GM23338 (cell line): ENCODE measurements around the gene PPL. TPM values are rescaled to one million over a fixed set of nuclear protein-coding genes. Genes with fewer than 3 reads are reported as not detected.

Experiments
- ATAC-seq: fragments of 200-7000 bp; cut with Tn5 transposase; 3 replicates; pipeline ENCODE4 v1.9.1; 2020
- DNase-seq: peaks from one replicate; pipeline ENCODE4 v3.0.0-alpha.2; 2015; ENCODE audit warnings: low spot score
- H2AFZ ChIP-seq: fragments of 200-600 bp; sonication (generic); 2 replicates; pipeline ENCODE4 v1.8.0; 2016; ENCODE audit warnings: antibody characterized with exemption, mild to moderate bottlenecking, moderate library complexity
- H3F3A ChIP-seq: fragments of 200-600 bp; sonication (generic); replicated peaks from 2 replicates; pipeline ENCODE4 v1.8.0; 2017; ENCODE audit warnings: antibody characterized with exemption, mixed run types, low read depth
- H3K27ac ChIP-seq: fragments of 200-600 bp; sonication (generic); 2 replicates; pipeline ENCODE4 v1.6.1; 2016; ENCODE audit warnings: low read depth
- H3K27me3 ChIP-seq: fragments of 200-600 bp; sonication (generic); 2 replicates; pipeline ENCODE4 v1.8.0; 2016; ENCODE audit warnings: mild to moderate bottlenecking, mixed run types, moderate library complexity; ENCODE audit not compliant: insufficient read depth
- H3K36me3 ChIP-seq: fragments of 200-600 bp; sonication (generic); 2 replicates; pipeline ENCODE4 v1.8.0; 2016; ENCODE audit warnings: mild to moderate bottlenecking; ENCODE audit not compliant: insufficient read depth
- H3K4me1 ChIP-seq: fragments of 200-600 bp; sonication (generic); 2 replicates; pipeline ENCODE4 v1.8.0; 2016; ENCODE audit warnings: mild to moderate bottlenecking, moderate library complexity; ENCODE audit not compliant: insufficient read depth
- H3K4me2 ChIP-seq: fragments of 200-600 bp; sonication (generic); 2 replicates; pipeline ENCODE4 v1.7.1; 2017; ENCODE audit warnings: mixed run types
- H3K4me3 ChIP-seq: fragments of 200-600 bp; sonication (generic); 2 replicates; pipeline ENCODE4 v1.6.1; 2016; ENCODE audit warnings: mixed run types
- H3K79me2 ChIP-seq: fragments of 200-600 bp; sonication (generic); replicated peaks from 2 replicates; pipeline ENCODE4 v1.8.0; 2017; ENCODE audit warnings: mild to moderate bottlenecking; ENCODE audit not compliant: insufficient read depth
- H3K9me2 ChIP-seq: fragments of 200-600 bp; sonication (generic); 2 replicates; pipeline ENCODE4 v1.8.0; 2017; ENCODE audit not compliant: insufficient read depth
- H4K20me1 ChIP-seq: fragments of 200-600 bp; sonication (generic); replicated peaks from 2 replicates; pipeline ENCODE4 v1.8.0; 2017; ENCODE audit warnings: mild to moderate bottlenecking; ENCODE audit not compliant: insufficient read depth
- H3K27ac Mint-ChIP-seq: 2 replicates; pipeline ENCODE4 v1.8.0; 2020; ENCODE audit warnings: inconsistent platforms, mild to moderate bottlenecking, moderate library complexity, mixed read lengths
- H3K27me3 Mint-ChIP-seq: 3 replicates; pipeline ENCODE4 v1.8.0; 2022; ENCODE audit warnings: low read depth, mild to moderate bottlenecking, moderate library complexity, mixed read lengths, inconsistent platforms; ENCODE audit not compliant: insufficient read depth, poor library complexity
- H3K36me3 Mint-ChIP-seq: 3 replicates; pipeline ENCODE4 v1.8.0; 2021; ENCODE audit warnings: low read depth, mild to moderate bottlenecking, inconsistent platforms, moderate library complexity, mixed read lengths
- H3K4me1 Mint-ChIP-seq: 3 replicates; pipeline ENCODE4 v1.8.0; 2020; ENCODE audit warnings: mild to moderate bottlenecking, inconsistent platforms, mixed read lengths
- H3K4me3 Mint-ChIP-seq: 3 replicates; pipeline ENCODE4 v1.8.0; 2021; ENCODE audit warnings: moderate library complexity, mild to moderate bottlenecking, inconsistent platforms, mixed read lengths
- H3K9me3 Mint-ChIP-seq: 3 replicates; pipeline ENCODE4 v1.8.0; 2020; ENCODE audit warnings: moderate library complexity, mild to moderate bottlenecking, inconsistent platforms, mixed read lengths
- CREB1 ChIP-seq: fragments of 250-450 bp; sonication (Bioruptor Pico); IDR thresholded peaks from 2 replicates; pipeline ENCODE4 v1.5.0; 2020; ENCODE audit warnings: low read depth, mild to moderate bottlenecking, moderate library complexity
- EZH2 ChIP-seq: fragments of 200-600 bp; sonication (generic); IDR thresholded peaks from one replicate; pipeline ENCODE4 v1.8.0; 2017; ENCODE audit warnings: antibody characterized with exemption, mild to moderate bottlenecking, low read depth; ENCODE audit not compliant: unreplicated experiment
- EZH2phosphoT487 ChIP-seq: fragments of 200-600 bp; sonication (generic); IDR thresholded peaks from one replicate; pipeline ENCODE4 v1.8.1; 2018; ENCODE audit warnings: antibody characterized with exemption; ENCODE audit not compliant: unreplicated experiment
- JUNB ChIP-seq: IDR thresholded peaks from one replicate; pipeline ENCODE4 v1.6.1; 2016; ENCODE audit warnings: antibody characterized with exemption; ENCODE audit not compliant: unreplicated experiment
- NANOG ChIP-seq: IDR thresholded peaks from 2 replicates; pipeline ENCODE4 v1.6.1; 2016; ENCODE audit warnings: antibody characterized with exemption, borderline replicate concordance
- POLR2AphosphoS5 ChIP-seq: IDR thresholded peaks from 2 replicates; pipeline ENCODE4 v1.6.1; 2016; ENCODE audit warnings: antibody characterized with exemption, low read depth
- STAT1 ChIP-seq: IDR thresholded peaks from one replicate; pipeline ENCODE4 v1.6.1; 2016; ENCODE audit warnings: antibody characterized with exemption; ENCODE audit not compliant: unreplicated experiment
- ZNF114 ChIP-seq: fragments of 250-450 bp; sonication (Bioruptor Pico); IDR thresholded peaks from 2 replicates; pipeline ENCODE4 v1.5.0; 2020; ENCODE audit warnings: mild to moderate bottlenecking, moderate library complexity
- ZNF331 ChIP-seq: fragments of 250-450 bp; sonication (Bioruptor Pico); IDR thresholded peaks from 2 replicates; pipeline ENCODE4 v1.5.0; 2020; ENCODE audit warnings: low read depth, mild to moderate bottlenecking, moderate library complexity
- polyA plus RNA-seq: library from polyadenylated mRNA; unstranded; fragments of >200 nt; fragmentation: Nextera tagmentation; extraction: Ambion mirVana; gene quantifications from 2 replicates; pipeline ENCODE4 v1.2.1, GENCODE V29; 2016
- total RNA-seq: library from RNA; depleted of rRNA; stranded (reverse); fragments of >200 nt; shearing (Covaris generic); gene quantifications from 2 replicates; pipeline ENCODE4 v1.2.3, GENCODE V29; 2014
- TF ChIP-seq, protein P1 (sequence below): fragments of 250-450 bp; sonication (Bioruptor Pico); IDR thresholded peaks from 2 replicates; pipeline ENCODE4 v1.5.0; 2020; ENCODE audit warnings: mild to moderate bottlenecking, moderate library complexity
- TF ChIP-seq, protein P2 (sequence below): IDR thresholded peaks from one replicate; pipeline ENCODE4 v1.6.1; 2018; ENCODE audit warnings: antibody characterized with exemption; ENCODE audit not compliant: unreplicated experiment
- TF ChIP-seq, protein P3 (sequence below), 2 experiments: fragments of 200-600 bp in 1 of 2; sonication (generic) in 1 of 2; conservative IDR thresholded peaks; 2 replicates each; pipeline versions ENCODE4 v1.5.1 to v1.6.1; 2016 to 2017; ENCODE audit warnings: antibody characterized with exemption in 2 of 2, low read depth in 2 of 2, mild to moderate bottlenecking in 2 of 2, moderate library complexity in 1 of 2
- TF ChIP-seq, protein P4 (sequence below): IDR thresholded peaks from 2 replicates; pipeline ENCODE4 v1.6.1; 2016; ENCODE audit warnings: antibody characterized with exemption

The PPL gene
- total and polyA plus RNA-seq, 2 experiments from 2014 or later = 10.6 to 31.7 TPM

DNA sequence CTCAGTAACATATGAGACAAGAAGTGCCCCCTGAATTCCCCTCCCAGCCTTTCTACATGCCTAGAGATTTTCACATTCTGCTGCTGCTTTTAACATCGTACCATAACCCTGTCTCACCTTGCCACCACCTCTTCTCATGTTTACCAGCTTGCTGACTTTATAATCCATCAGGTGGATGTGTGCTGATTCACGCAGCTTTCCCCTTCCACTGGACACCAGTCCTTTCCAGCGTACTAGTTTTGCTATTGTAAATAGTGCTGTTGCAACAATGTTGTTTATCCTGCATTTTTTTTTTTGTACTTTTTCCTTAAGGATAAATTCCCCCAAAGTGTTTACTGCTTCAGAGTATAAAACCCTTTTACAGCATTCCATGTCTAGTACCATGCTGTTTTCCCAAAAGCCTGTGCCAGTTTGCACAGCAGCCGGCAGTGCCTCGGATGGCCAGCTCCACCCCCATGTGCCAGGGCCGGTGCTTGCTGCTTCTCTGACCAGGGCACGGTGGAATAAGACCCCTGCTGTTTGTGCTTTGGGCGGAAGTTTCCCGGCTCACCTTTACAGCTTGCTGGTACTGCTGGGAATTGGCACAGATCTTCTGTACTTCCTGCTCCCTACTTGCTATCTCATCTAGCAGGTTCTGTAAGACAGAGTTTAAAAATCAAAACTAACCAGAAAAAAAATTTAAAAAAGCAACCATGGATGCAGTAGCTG, 48.4 kb downstream of the PPL start:
- H3K4me2 ChIP-seq = no peak overlapping the region
- no peak overlapping the region for H3K4me3 ChIP-seq
- H3K27me3 ChIP-seq = no peaks in the 10 kb centered on the region
- no peak for DNase-seq
- 0 out of 2 replicates have a peak, but pooled peaks cover 10% of the 10 kb centered on the region for H3F3A ChIP-seq
- H3K36me3 ChIP-seq = peaks cover 25% of the 10 kb centered on the region
- Mint-ChIP-seq H3K4me1 (no peaks in the 10 kb centered on the region; the same call in 2 of the 3 replicates), H3K4me3 (no peak overlapping the region), H3K27ac (no peak overlapping the region), H3K36me3 (peaks cover 54% of the 10 kb centered on the region), H3K9me3 (no peaks in the 10 kb centered on the region; the same call in 1 of the 3 replicates), H3K27me3 (peaks cover 12% of the 10 kb centered on the region)
- H3K27ac ChIP-seq = peak overlapping the region; percentile 32; the same call in 1 of the 2 replicates
- no peaks in the 10 kb centered on the region for H4K20me1 ChIP-seq
- H3K9me2 ChIP-seq = no peaks in the 10 kb centered on the region
- no peaks in the 10 kb centered on the region for H3K79me2 ChIP-seq
- TF ChIP-seq, protein P1, sequence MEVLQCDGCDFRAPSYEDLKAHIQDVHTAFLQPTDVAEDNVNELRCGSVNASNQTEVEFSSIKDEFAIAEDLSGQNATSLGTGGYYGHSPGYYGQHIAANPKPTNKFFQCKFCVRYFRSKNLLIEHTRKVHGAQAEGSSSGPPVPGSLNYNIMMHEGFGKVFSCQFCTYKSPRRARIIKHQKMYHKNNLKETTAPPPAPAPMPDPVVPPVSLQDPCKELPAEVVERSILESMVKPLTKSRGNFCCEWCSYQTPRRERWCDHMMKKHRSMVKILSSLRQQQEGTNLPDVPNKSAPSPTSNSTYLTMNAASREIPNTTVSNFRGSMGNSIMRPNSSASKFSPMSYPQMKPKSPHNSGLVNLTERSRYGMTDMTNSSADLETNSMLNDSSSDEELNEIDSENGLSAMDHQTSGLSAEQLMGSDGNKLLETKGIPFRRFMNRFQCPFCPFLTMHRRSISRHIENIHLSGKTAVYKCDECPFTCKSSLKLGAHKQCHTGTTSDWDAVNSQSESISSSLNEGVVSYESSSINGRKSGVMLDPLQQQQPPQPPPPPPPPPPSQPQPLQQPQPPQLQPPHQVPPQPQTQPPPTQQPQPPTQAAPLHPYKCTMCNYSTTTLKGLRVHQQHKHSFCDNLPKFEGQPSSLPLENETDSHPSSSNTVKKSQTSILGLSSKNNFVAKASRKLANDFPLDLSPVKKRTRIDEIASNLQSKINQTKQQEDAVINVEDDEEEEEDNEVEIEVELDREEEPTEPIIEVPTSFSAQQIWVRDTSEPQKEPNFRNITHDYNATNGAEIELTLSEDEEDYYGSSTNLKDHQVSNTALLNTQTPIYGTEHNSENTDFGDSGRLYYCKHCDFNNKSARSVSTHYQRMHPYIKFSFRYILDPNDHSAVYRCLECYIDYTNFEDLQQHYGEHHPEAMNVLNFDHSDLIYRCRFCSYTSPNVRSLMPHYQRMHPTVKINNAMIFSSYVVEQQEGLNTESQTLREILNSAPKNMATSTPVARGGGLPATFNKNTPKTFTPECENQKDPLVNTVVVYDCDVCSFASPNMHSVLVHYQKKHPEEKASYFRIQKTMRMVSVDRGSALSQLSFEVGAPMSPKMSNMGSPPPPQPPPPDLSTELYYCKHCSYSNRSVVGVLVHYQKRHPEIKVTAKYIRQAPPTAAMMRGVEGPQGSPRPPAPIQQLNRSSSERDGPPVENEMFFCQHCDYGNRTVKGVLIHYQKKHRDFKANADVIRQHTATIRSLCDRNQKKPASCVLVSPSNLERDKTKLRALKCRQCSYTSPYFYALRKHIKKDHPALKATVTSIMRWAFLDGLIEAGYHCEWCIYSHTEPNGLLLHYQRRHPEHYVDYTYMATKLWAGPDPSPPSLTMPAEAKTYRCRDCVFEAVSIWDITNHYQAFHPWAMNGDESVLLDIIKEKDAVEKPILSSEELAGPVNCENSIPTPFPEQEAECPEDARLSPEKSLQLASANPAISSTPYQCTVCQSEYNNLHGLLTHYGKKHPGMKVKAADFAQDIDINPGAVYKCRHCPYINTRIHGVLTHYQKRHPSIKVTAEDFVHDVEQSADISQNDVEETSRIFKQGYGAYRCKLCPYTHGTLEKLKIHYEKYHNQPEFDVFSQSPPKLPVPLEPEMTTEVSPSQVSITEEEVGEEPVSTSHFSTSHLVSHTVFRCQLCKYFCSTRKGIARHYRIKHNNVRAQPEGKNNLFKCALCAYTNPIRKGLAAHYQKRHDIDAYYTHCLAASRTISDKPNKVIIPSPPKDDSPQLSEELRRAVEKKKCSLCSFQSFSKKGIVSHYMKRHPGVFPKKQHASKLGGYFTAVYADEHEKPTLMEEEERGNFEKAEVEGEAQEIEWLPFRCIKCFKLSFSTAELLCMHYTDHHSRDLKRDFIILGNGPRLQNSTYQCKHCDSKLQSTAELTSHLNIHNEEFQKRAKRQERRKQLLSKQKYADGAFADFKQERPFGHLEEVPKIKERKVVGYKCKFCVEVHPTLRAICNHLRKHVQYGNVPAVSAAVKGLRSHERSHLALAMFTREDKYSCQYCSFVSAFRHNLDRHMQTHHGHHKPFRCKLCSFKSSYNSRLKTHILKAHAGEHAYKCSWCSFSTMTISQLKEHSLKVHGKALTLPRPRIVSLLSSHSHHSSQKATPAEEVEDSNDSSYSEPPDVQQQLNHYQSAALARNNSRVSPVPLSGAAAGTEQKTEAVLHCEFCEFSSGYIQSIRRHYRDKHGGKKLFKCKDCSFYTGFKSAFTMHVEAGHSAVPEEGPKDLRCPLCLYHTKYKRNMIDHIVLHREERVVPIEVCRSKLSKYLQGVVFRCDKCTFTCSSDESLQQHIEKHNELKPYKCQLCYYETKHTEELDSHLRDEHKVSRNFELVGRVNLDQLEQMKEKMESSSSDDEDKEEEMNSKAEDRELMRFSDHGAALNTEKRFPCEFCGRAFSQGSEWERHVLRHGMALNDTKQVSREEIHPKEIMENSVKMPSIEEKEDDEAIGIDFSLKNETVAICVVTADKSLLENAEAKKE (CRISPR knock-in tag) = no peak
- TF ChIP-seq STAT1 (no peak), JUNB (no peak), EZH2phosphoT487 (no peak), NANOG (no peak), ZNF331 (CRISPR knock-in tag) (no peak), EZH2 (no peak), POLR2AphosphoS5 (no peak), CREB1 (CRISPR knock-in tag) (no peak), ZNF114 (CRISPR knock-in tag) (no peak)
- TF ChIP-seq, protein P2, sequence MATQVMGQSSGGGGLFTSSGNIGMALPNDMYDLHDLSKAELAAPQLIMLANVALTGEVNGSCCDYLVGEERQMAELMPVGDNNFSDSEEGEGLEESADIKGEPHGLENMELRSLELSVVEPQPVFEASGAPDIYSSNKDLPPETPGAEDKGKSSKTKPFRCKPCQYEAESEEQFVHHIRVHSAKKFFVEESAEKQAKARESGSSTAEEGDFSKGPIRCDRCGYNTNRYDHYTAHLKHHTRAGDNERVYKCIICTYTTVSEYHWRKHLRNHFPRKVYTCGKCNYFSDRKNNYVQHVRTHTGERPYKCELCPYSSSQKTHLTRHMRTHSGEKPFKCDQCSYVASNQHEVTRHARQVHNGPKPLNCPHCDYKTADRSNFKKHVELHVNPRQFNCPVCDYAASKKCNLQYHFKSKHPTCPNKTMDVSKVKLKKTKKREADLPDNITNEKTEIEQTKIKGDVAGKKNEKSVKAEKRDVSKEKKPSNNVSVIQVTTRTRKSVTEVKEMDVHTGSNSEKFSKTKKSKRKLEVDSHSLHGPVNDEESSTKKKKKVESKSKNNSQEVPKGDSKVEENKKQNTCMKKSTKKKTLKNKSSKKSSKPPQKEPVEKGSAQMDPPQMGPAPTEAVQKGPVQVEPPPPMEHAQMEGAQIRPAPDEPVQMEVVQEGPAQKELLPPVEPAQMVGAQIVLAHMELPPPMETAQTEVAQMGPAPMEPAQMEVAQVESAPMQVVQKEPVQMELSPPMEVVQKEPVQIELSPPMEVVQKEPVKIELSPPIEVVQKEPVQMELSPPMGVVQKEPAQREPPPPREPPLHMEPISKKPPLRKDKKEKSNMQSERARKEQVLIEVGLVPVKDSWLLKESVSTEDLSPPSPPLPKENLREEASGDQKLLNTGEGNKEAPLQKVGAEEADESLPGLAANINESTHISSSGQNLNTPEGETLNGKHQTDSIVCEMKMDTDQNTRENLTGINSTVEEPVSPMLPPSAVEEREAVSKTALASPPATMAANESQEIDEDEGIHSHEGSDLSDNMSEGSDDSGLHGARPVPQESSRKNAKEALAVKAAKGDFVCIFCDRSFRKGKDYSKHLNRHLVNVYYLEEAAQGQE = no peak
- TF ChIP-seq, protein P3, sequence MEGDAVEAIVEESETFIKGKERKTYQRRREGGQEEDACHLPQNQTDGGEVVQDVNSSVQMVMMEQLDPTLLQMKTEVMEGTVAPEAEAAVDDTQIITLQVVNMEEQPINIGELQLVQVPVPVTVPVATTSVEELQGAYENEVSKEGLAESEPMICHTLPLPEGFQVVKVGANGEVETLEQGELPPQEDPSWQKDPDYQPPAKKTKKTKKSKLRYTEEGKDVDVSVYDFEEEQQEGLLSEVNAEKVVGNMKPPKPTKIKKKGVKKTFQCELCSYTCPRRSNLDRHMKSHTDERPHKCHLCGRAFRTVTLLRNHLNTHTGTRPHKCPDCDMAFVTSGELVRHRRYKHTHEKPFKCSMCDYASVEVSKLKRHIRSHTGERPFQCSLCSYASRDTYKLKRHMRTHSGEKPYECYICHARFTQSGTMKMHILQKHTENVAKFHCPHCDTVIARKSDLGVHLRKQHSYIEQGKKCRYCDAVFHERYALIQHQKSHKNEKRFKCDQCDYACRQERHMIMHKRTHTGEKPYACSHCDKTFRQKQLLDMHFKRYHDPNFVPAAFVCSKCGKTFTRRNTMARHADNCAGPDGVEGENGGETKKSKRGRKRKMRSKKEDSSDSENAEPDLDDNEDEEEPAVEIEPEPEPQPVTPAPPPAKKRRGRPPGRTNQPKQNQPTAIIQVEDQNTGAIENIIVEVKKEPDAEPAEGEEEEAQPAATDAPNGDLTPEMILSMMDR (conservative IDR thresholded peaks at IDR 0.05; ENCODE audit: low read depth in 2 of 2) = no peak
- TF ChIP-seq, protein P4, sequence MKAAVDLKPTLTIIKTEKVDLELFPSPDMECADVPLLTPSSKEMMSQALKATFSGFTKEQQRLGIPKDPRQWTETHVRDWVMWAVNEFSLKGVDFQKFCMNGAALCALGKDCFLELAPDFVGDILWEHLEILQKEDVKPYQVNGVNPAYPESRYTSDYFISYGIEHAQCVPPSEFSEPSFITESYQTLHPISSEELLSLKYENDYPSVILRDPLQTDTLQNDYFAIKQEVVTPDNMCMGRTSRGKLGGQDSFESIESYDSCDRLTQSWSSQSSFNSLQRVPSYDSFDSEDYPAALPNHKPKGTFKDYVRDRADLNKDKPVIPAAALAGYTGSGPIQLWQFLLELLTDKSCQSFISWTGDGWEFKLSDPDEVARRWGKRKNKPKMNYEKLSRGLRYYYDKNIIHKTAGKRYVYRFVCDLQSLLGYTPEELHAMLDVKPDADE = no peak
- no peak overlapping the region for H2AFZ ChIP-seq
- no peaks in the 10 kb centered on the region for H3K4me1 ChIP-seq
- ATAC-seq = no peak
